Liver (tissue), 9 donors: ENCODE results near the gene NPR2. TPM values are rescaled to one million over a fixed set of nuclear protein-coding genes. Genes with fewer than 3 reads are reported as not detected.

Experiments used
- DNase-seq: peaks from one replicate; pipeline ENCODE4 v3.0.0-alpha.2; 2017; ENCODE audit warnings: low spot score
- H3K27ac ChIP-seq, 2 donors: one replicate each; pipeline ENCODE4 v1.7.0; 2013; ENCODE audit warnings: inconsistent platforms in 2 of 2, low read length in 2 of 2, control low read depth in 1 of 2, low read depth in 1 of 2, mild to moderate bottlenecking in 1 of 2
- H3K27me3 ChIP-seq, 4 donors: one replicate each; pipeline versions ENCODE4 v1.6.1 to v1.7.0; 2013; ENCODE audit warnings: low read length in 3 of 4, inconsistent platforms in 1 of 4, mild to moderate bottlenecking in 1 of 4, moderate library complexity in 1 of 4; ENCODE audit not compliant: control insufficient read depth in 4 of 4, insufficient read depth in 4 of 4
- H3K36me3 ChIP-seq, 4 donors: one replicate each; pipeline versions ENCODE4 v1.6.1 to v1.7.0; 2013; ENCODE audit warnings: low read length in 3 of 4, mild to moderate bottlenecking in 3 of 4, low read depth in 1 of 4, moderate library complexity in 1 of 4; ENCODE audit not compliant: control insufficient read depth in 4 of 4, insufficient read depth in 3 of 4
- H3K4me1 ChIP-seq, 4 donors: one replicate each; pipeline versions ENCODE4 v1.6.1 to v1.7.0; 2013; ENCODE audit warnings: low read length in 3 of 4, mild to moderate bottlenecking in 3 of 4, moderate library complexity in 1 of 4; ENCODE audit not compliant: control insufficient read depth in 4 of 4, insufficient read depth in 4 of 4
- H3K4me3 ChIP-seq, 3 donors: one replicate each; pipeline versions ENCODE4 v1.6.1 to v1.7.0; 2013; ENCODE audit warnings: low read length in 3 of 3, control low read depth in 1 of 3, low read depth in 1 of 3, mild to moderate bottlenecking in 1 of 3
- H3K9ac ChIP-seq, 2 donors: one replicate each; pipeline ENCODE4 v1.7.0; 2013; ENCODE audit warnings: low read length in 2 of 2, mild to moderate bottlenecking in 2 of 2, moderate library complexity in 2 of 2, control low read depth in 1 of 2, low read depth in 1 of 2
- H3K9me3 ChIP-seq, 4 donors: one replicate each; pipeline versions ENCODE4 v1.6.1 to v1.7.0; 2013; ENCODE audit warnings: low read length in 3 of 4; ENCODE audit not compliant: control insufficient read depth in 4 of 4
- ATF3 ChIP-seq: IDR thresholded peaks from 2 replicates; pipeline ENCODE4 v1.6.1; 2016; ENCODE audit warnings: antibody characterized with exemption
- CTCF ChIP-seq: fragments of 150-350 bp; IDR thresholded peaks from 2 replicates; pipeline ENCODE4 v1.5.1; 2017; ENCODE audit warnings: improper control_type of control experiment, low read depth, low read length; ENCODE audit not compliant: missing input control
- EGR1 ChIP-seq, 2 donors: IDR thresholded peaks; 2 replicates each; pipeline ENCODE4 v1.6.1; 2016 to 2018; ENCODE audit warnings: antibody characterized with exemption in 2 of 2, low read depth in 2 of 2
- FOXA1 ChIP-seq: IDR thresholded peaks from 2 replicates; pipeline ENCODE4 v1.6.1; 2016; ENCODE audit warnings: antibody characterized with exemption
- FOXA2 ChIP-seq: IDR thresholded peaks from 2 replicates; pipeline ENCODE4 v1.6.1; 2016; ENCODE audit warnings: antibody characterized with exemption
- GABPA ChIP-seq, 2 donors: IDR thresholded peaks in 1 of 2; conservative IDR thresholded peaks in 1 of 2; 2 replicates each; pipeline ENCODE4 v1.6.1; 2016; ENCODE audit warnings: antibody characterized with exemption in 2 of 2, mild to moderate bottlenecking in 1 of 2, moderate library complexity in 1 of 2
- HNF4A ChIP-seq, 2 donors: conservative IDR thresholded peaks; 2 replicates each; pipeline ENCODE4 v1.6.1; 2016; ENCODE audit warnings: antibody characterized with exemption in 2 of 2, mild to moderate bottlenecking in 2 of 2
- HNF4G ChIP-seq: IDR thresholded peaks from 2 replicates; pipeline ENCODE4 v1.6.1; 2016; ENCODE audit warnings: antibody characterized with exemption
- JUND ChIP-seq, 2 donors: IDR thresholded peaks; 2 replicates each; pipeline ENCODE4 v1.6.1; 2016; ENCODE audit warnings: antibody characterized with exemption in 2 of 2
- MAX ChIP-seq: IDR thresholded peaks from 2 replicates; pipeline ENCODE4 v1.6.1; 2016; ENCODE audit warnings: antibody characterized with exemption
- NR2F2 ChIP-seq: IDR thresholded peaks from 2 replicates; pipeline ENCODE4 v1.6.1; 2016; ENCODE audit warnings: antibody characterized with exemption
- RAD21 ChIP-seq, 2 donors: IDR thresholded peaks; 2 replicates each; pipeline ENCODE4 v1.6.1; 2016; ENCODE audit warnings: antibody characterized with exemption in 2 of 2, mild to moderate bottlenecking in 2 of 2
- REST ChIP-seq: IDR thresholded peaks from 2 replicates; pipeline ENCODE4 v1.6.1; 2016; ENCODE audit warnings: antibody characterized with exemption, mild to moderate bottlenecking
- RXRA ChIP-seq, 2 donors: IDR thresholded peaks; 2 replicates each; pipeline ENCODE4 v1.6.1; 2017 to 2018; ENCODE audit warnings: antibody characterized with exemption in 2 of 2, mild to moderate bottlenecking in 1 of 2
- SP1 ChIP-seq: IDR thresholded peaks from 2 replicates; pipeline ENCODE4 v1.6.1; 2018; ENCODE audit warnings: antibody characterized with exemption, mild to moderate bottlenecking
- TAF1 ChIP-seq: conservative IDR thresholded peaks from 2 replicates; pipeline ENCODE4 v1.6.1; 2016; ENCODE audit warnings: antibody characterized with exemption, mild to moderate bottlenecking
- YY1 ChIP-seq: IDR thresholded peaks from 2 replicates; pipeline ENCODE4 v1.6.1; 2016; ENCODE audit warnings: antibody characterized with exemption, mild to moderate bottlenecking
- ZBTB33 ChIP-seq: IDR thresholded peaks from 2 replicates; pipeline ENCODE4 v1.6.1; 2016; ENCODE audit warnings: antibody characterized with exemption
- WGBS: extraction: QIAGEN DNeasy Blood & Tissue Kit; methylation state at CpG from one replicate; pipeline ENCODE4 v1.1.7; 2013; 5-methylcytosine and 5-hydroxymethylcytosine counted together
- polyA plus RNA-seq, 2 donors: library from polyadenylated mRNA; stranded (reverse) in 1 of 2; unstranded in 1 of 2; fragments of 200-250 nt in 1 of 2; fragments of >200 nt in 1 of 2; fragmentation: Nextera tagmentation in 1 of 2; extraction: Ambion mirVana in 1 of 2; gene quantifications; one replicate each; pipeline versions ENCODE4 v1.2.1 to v1.2.3, GENCODE V29; 2013 to 2015
- total RNA-seq, 2 donors: library from RNA; depleted of rRNA; stranded (reverse); fragments of >200 nt; gene quantifications; one replicate each; pipeline ENCODE4 v1.2.3, GENCODE V29; 2014
- donor health status: healthy.
- donor health status: healthy.
- donor health status: healthy.
- donor health status: healthy.
- donor health status: healthy.

Gene NPR2
- total and polyA plus RNA-seq, 4 donors: 8.6 to 17.1 (median 11.2) TPM

- H3K27me3 ChIP-seq: no peaks in the 10 kb centered on the region
- no peak overlapping the region for H3K9ac ChIP-seq
- 89% methylated on average over 7 of the region's 7 CpGs for WGBS
- no peaks in the 10 kb centered on the region for H3K9me3 ChIP-seq
- no peak overlapping the region for H3K27ac ChIP-seq
- H3K4me3 ChIP-seq: no peak overlapping the region
- H3K4me1 ChIP-seq: peaks cover 5 to 13% (median 10%) of the 10 kb centered on the region in 4 donors
- peaks cover 18 to 70% (median 66%) of the 10 kb centered on the region in 4 donors for H3K36me3 ChIP-seq
- TF ChIP-seq EGR1 (IDR thresholded peaks at IDR 0.05; ENCODE audit: low read depth in 2 of 2): no peak
- TF ChIP-seq ZBTB33: no peak
- TF ChIP-seq JUND (IDR thresholded peaks at IDR 0.05): no peak
- no peak for TF ChIP-seq HNF4G
- no peak for TF ChIP-seq ATF3
- TF ChIP-seq CTCF: no peak
- no peak for TF ChIP-seq GABPA (IDR thresholded peaks at IDR 0.05 in 1 of 2, conservative IDR thresholded peaks at IDR 0.05 in 1 of 2)
- DNase-seq: no peak
These were observed 49.7 kb upstream of the NPR2 start for GRCh38 chr9:35741740-35742139.

- H3K4me1 ChIP-seq: peaks cover 8 to 29% (median 24%) of the 10 kb centered on the region in 4 donors
- DNase-seq: no peak
- WGBS: 72% methylated on average over 2 of the region's 2 CpGs
These were observed 47.9 kb upstream of the NPR2 start for GRCh38 chr9:35743452-35743851.

More at GRCh38 chr9:35743452-35743851, 47.9 kb upstream of the NPR2 start:
- Histone ChIP-seq H3K9me3 (no peaks in the 10 kb centered on the region), H3K27ac (no peak overlapping the region), H3K36me3 (peaks cover 12 to 53% (median 51%) of the 10 kb centered on the region in 4 donors), H3K27me3 (no peaks in the 10 kb centered on the region), H3K9ac (no peak overlapping the region), H3K4me3 (no peak overlapping the region)
- TF ChIP-seq RAD21 (IDR thresholded peaks at IDR 0.05) (no peak), REST (no peak), ATF3 (no peak), FOXA2 (no peak), JUND (IDR thresholded peaks at IDR 0.05) (no peak), YY1 (no peak), CTCF (no peak), NR2F2 (no peak), EGR1 (IDR thresholded peaks at IDR 0.05; ENCODE audit: low read depth in 2 of 2) (no peak), RXRA (IDR thresholded peaks at IDR 0.05) (no peak), TAF1 (no peak), GABPA (IDR thresholded peaks at IDR 0.05 in 1 of 2, conservative IDR thresholded peaks at IDR 0.05 in 1 of 2) (no peak), MAX (no peak), HNF4G (no peak), FOXA1 (no peak), HNF4A (conservative IDR thresholded peaks at IDR 0.05) (no peak), SP1 (no peak)
